M059J (cell line): ENCODE data around the gene SLC25A17. TPM values are rescaled to one million over a fixed set of nuclear protein-coding genes. Genes with fewer than 3 reads are reported as not detected.
"Not testable (repeated sequence)": the region's sequence is repeated elsewhere in the genome, so short reads cannot be mapped to it uniquely, and the experiment has no call there.

Experiments used
- DNase-seq: peaks from one replicate; pipeline ENCODE4 v3.0.0-alpha.2; 2012; ENCODE audit warnings: low read depth
- total RNA-seq: library from RNA; depleted of rRNA; stranded (reverse); fragments of >200 nt; shearing (Covaris generic); gene quantifications from 2 replicates; pipeline ENCODE4 v1.2.3, GENCODE V29; 2014

The SLC25A17 gene
- total RNA-seq, 1 experiment from 2014 or later: 39.1 TPM

- no peak for DNase-seq
Observed at GRCh38 chr22:40753114-40753513, 66.0 kb downstream of the SLC25A17 start.

- DNase-seq: no peak
Observed at GRCh38 chr22:40751250-40751649, 67.9 kb downstream of the SLC25A17 start.

GRCh38 chr22:40749829-40750228 is 69.3 kb downstream of the SLC25A17 start:
- DNase-seq: no peak

GRCh38 chr22:40748388-40749355 is 70.5 kb downstream of the SLC25A17 start:
- DNase-seq: no peak

GRCh38 chr22:40747361-40747760 is 71.8 kb downstream of the SLC25A17 start:
- DNase-seq: no peak

GRCh38 chr22:40746428-40747220 is 72.5 kb downstream of the SLC25A17 start:
- no peak for DNase-seq

GRCh38 chr22:40743768-40744167 is 75.4 kb downstream of the SLC25A17 start:
- DNase-seq: no peak

- DNase-seq: no peak
Observed at GRCh38 chr22:40741116-40741515, 78.0 kb downstream of the SLC25A17 start.

GRCh38 chr22:40739721-40740120 is 79.4 kb downstream of the SLC25A17 start:
- DNase-seq: peak; percentile 19

- DNase-seq: no peak
Observed at GRCh38 chr22:40733919-40734318, 85.2 kb downstream of the SLC25A17 start.

- no peak for DNase-seq
Observed at GRCh38 chr22:40732999-40733292, 86.2 kb downstream of the SLC25A17 start.

- no peak for DNase-seq
Observed at GRCh38 chr22:40729284-40729683, 89.9 kb downstream of the SLC25A17 start.

GRCh38 chr22:40728731-40729189 is 90.4 kb downstream of the SLC25A17 start:
- DNase-seq: peak; percentile 60

- no peak for DNase-seq
Observed at GRCh38 chr22:40727964-40728615, 91.1 kb downstream of the SLC25A17 start.

GRCh38 chr22:40727070-40727963 is 91.8 kb downstream of the SLC25A17 start:
- DNase-seq: no peak

GRCh38 chr22:40726514-40726913 is 92.6 kb downstream of the SLC25A17 start:
- DNase-seq: no peak

GRCh38 chr22:40723396-40723933 is 95.7 kb downstream of the SLC25A17 start:
- DNase-seq: no peak

GRCh38 chr22:40721266-40721665 is 97.9 kb downstream of the SLC25A17 start:
- peak; percentile 77 for DNase-seq

- DNase-seq: peak; percentile 68
Observed at GRCh38 chr22:40720538-40721256, 98.4 kb downstream of the SLC25A17 start.

- not testable (repeated sequence) for DNase-seq
Observed at GRCh38 chr22:40720156-40720537, 99.0 kb downstream of the SLC25A17 start.
